Measurements from ENCODE around the gene DGCR2. TPM values are rescaled to one million over a fixed set of nuclear protein-coding genes. Genes with fewer than 3 reads are reported as not detected.

Gene DGCR2
- total RNA-seq, 1 experiment from 2014 or later: 42.9 TPM

DNA sequence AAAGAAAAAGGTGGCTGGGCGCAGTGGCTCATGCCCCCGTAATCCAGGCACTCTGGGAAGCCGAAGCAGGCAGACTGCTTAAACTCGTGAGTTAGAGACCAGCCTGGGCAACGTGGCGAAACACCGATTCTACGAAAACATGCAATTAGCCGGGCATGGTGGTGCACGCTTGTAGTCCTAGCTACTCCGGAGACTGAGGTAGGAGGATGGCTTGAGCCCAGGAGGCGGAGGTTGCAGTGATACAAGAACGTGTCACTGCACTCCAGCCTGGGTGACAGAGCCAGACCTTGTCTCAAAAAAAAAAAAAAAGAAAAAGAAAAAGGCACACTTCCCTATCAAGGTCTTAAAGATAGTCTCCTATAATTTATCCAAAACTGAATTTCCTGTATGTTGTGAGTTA is 39.4 kb downstream of the DGCR2 start:
- POLR2A ChIA-PET: no interaction called here
- 0 out of 4 replicates have a peak, but pooled peaks cover 0 to 9% of the 10 kb centered on the region in 2 experiments for H3K36me3 ChIP-seq (ENCODE audit: control insufficient read depth in 1 of 2, insufficient read depth in 2 of 2, low read length in 2 of 2)

More for the DNA sequence above, 39.4 kb downstream of the DGCR2 start:
- CTCF ChIA-PET: no interaction called here
- Histone ChIP-seq H3K9me2 (ENCODE audit: insufficient read depth) (no peaks in the 10 kb centered on the region), H3K27ac (ENCODE audit: low read depth, low read length) (no peak overlapping the region), H2AFZ (ENCODE audit: low read depth, low read length, poor library complexity, severe bottlenecking) (no peak overlapping the region), H3K9ac (ENCODE audit: low read length) (no peak overlapping the region), H3K4me1 (ENCODE audit: control insufficient read depth in 1 of 2, insufficient read depth in 2 of 2, low read length in 2 of 2) (peaks cover 26 to 29% of the 10 kb centered on the region in 2 experiments), H4K20me1 (ENCODE audit: insufficient read depth) (peaks cover 3% of the 10 kb centered on the region; the same call in 1 of the 2 replicates), H3K79me2 (ENCODE audit: insufficient read depth, low read length) (peaks cover 8% of the 10 kb centered on the region; the same call in 1 of the 2 replicates), H3K4me3 (replicated peaks in 1 of 2; ENCODE audit: low read depth in 1 of 2, low read length in 2 of 2) (no peak overlapping the region), H3K9me3 (ENCODE audit: control insufficient read depth in 1 of 2, insufficient read depth in 1 of 2, low read depth in 1 of 2, low read length in 2 of 2) (no peaks in the 10 kb centered on the region), H3K27me3 (ENCODE audit: insufficient read depth, low read length) (no peaks in the 10 kb centered on the region), H3K4me2 (ENCODE audit: low read length) (no peak overlapping the region)
- TF ChIP-seq, protein P1, sequence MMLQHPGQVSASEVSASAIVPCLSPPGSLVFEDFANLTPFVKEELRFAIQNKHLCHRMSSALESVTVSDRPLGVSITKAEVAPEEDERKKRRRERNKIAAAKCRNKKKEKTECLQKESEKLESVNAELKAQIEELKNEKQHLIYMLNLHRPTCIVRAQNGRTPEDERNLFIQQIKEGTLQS (IDR thresholded peaks at IDR 0.05): no peak
- TF ChIP-seq YY1 (IDR thresholded peaks at IDR 0.05; ENCODE audit: extremely low read depth, insufficient replicate concordance, low read depth, low read length) (no peak), TCF7L2 (IDR thresholded peaks at IDR 0.05; ENCODE audit: borderline replicate concordance, extremely low read depth, insufficient read depth, insufficient read length) (no peak), FOSL1 (IDR thresholded peaks at IDR 0.05; ENCODE audit: low read depth) (no peak), POLR2AphosphoS5 (IDR thresholded peaks at IDR 0.05; ENCODE audit: low read depth, low read length) (no peak), CBX3 (IDR thresholded peaks at IDR 0.05; ENCODE audit: low read depth) (no peak), RAD21 (IDR thresholded peaks at IDR 0.05; ENCODE audit: low read depth) (no peak), EZH2phosphoT487 (IDR thresholded peaks at IDR 0.05; ENCODE audit: borderline replicate concordance) (no peak), ZFX (IDR thresholded peaks at IDR 0.05) (no peak), EZH2 (IDR thresholded peaks at IDR 0.05) (no peak), ELF1 (IDR thresholded peaks at IDR 0.05; ENCODE audit: borderline replicate concordance, low read depth) (no peak), SIN3A (IDR thresholded peaks at IDR 0.05; ENCODE audit: low read depth) (no peak), JUND (IDR thresholded peaks at IDR 0.05) (no peak), CEBPB (IDR thresholded peaks at IDR 0.05; ENCODE audit: low read depth) (no peak), SP1 (IDR thresholded peaks at IDR 0.05; ENCODE audit: low read depth) (no peak), POLR2A (IDR thresholded peaks at IDR 0.05; ENCODE audit: borderline replicate concordance, extremely low read depth, insufficient read depth, insufficient read length) (no peak), ZBTB33 (IDR thresholded peaks at IDR 0.05; ENCODE audit: extremely low read depth, insufficient replicate concordance, low read length) (no peak)
- TF ChIP-seq, protein P2, sequence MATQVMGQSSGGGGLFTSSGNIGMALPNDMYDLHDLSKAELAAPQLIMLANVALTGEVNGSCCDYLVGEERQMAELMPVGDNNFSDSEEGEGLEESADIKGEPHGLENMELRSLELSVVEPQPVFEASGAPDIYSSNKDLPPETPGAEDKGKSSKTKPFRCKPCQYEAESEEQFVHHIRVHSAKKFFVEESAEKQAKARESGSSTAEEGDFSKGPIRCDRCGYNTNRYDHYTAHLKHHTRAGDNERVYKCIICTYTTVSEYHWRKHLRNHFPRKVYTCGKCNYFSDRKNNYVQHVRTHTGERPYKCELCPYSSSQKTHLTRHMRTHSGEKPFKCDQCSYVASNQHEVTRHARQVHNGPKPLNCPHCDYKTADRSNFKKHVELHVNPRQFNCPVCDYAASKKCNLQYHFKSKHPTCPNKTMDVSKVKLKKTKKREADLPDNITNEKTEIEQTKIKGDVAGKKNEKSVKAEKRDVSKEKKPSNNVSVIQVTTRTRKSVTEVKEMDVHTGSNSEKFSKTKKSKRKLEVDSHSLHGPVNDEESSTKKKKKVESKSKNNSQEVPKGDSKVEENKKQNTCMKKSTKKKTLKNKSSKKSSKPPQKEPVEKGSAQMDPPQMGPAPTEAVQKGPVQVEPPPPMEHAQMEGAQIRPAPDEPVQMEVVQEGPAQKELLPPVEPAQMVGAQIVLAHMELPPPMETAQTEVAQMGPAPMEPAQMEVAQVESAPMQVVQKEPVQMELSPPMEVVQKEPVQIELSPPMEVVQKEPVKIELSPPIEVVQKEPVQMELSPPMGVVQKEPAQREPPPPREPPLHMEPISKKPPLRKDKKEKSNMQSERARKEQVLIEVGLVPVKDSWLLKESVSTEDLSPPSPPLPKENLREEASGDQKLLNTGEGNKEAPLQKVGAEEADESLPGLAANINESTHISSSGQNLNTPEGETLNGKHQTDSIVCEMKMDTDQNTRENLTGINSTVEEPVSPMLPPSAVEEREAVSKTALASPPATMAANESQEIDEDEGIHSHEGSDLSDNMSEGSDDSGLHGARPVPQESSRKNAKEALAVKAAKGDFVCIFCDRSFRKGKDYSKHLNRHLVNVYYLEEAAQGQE (IDR thresholded peaks at IDR 0.05; ENCODE audit: low read depth): no peak
- TF ChIP-seq, protein P3, sequence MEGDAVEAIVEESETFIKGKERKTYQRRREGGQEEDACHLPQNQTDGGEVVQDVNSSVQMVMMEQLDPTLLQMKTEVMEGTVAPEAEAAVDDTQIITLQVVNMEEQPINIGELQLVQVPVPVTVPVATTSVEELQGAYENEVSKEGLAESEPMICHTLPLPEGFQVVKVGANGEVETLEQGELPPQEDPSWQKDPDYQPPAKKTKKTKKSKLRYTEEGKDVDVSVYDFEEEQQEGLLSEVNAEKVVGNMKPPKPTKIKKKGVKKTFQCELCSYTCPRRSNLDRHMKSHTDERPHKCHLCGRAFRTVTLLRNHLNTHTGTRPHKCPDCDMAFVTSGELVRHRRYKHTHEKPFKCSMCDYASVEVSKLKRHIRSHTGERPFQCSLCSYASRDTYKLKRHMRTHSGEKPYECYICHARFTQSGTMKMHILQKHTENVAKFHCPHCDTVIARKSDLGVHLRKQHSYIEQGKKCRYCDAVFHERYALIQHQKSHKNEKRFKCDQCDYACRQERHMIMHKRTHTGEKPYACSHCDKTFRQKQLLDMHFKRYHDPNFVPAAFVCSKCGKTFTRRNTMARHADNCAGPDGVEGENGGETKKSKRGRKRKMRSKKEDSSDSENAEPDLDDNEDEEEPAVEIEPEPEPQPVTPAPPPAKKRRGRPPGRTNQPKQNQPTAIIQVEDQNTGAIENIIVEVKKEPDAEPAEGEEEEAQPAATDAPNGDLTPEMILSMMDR (IDR thresholded peaks at IDR 0.05 in 2 of 3, conservative IDR thresholded peaks at IDR 0.05 in 1 of 3; ENCODE audit: borderline replicate concordance in 1 of 3, insufficient read depth in 1 of 3, low read depth in 2 of 3, low read length in 2 of 3): no peak
- BruUV-seq (replicated peaks): no TSS peak
- DNase-seq (ENCODE audit: low read depth, low spot score) (no peak), ATAC-seq (no peak)
- intact Hi-C loops (cut with micrococcal nuclease): no loop called here
- RAD21 ChIA-PET (ENCODE audit: low non-redundant PET in 1 of 2, low total read pairs in 2 of 2, uncharacterized antibody in 2 of 2, unreplicated experiment in 2 of 2): no interaction called here
